ENCODE results near the gene FSTL1. TPM values are rescaled to one million over a fixed set of nuclear protein-coding genes. Genes with fewer than 3 reads are reported as not detected.
A peak's percentile ranks its signal among the peaks of the same experiment; 100 is the strongest.

Gene FSTL1
- total RNA-seq, 1 donor from 2014 or later: 95.3 TPM

DNA sequence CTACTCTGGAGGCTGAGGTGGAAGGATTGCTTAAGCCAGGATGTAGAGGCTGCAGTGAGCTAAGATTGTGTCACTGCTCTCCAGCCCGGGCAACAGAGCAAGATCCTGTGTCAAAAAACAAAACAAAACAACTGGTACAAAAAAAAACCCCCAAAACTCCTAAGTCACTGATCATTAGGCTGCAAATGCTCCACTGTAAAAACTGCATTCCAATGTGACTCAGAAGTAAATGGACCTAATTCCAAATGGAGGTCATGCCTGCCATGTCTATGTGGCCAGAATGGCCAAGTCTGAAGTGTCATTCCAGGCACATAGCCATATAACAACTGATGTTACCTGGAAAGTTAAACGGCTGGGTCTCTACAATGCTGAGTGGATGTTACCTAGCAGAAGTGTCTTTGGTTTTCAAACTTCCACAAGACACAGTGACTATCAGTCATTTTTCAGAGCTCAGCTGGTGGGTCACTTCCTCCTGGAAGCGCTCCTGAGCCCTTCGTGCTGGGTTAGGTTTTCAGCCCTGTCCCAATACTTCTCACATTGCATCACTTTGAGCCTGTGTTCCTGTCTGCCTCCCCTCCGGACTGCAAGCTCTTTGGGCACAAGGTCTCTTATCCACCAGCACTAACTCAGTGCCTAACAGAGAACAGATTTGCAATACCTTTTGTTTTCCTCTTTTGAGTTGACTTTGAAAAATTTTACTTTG lies 10.6 kb downstream of the FSTL1 start:
- DNase-seq (ENCODE audit: low read depth in 2 of 2): no peak

DNA sequence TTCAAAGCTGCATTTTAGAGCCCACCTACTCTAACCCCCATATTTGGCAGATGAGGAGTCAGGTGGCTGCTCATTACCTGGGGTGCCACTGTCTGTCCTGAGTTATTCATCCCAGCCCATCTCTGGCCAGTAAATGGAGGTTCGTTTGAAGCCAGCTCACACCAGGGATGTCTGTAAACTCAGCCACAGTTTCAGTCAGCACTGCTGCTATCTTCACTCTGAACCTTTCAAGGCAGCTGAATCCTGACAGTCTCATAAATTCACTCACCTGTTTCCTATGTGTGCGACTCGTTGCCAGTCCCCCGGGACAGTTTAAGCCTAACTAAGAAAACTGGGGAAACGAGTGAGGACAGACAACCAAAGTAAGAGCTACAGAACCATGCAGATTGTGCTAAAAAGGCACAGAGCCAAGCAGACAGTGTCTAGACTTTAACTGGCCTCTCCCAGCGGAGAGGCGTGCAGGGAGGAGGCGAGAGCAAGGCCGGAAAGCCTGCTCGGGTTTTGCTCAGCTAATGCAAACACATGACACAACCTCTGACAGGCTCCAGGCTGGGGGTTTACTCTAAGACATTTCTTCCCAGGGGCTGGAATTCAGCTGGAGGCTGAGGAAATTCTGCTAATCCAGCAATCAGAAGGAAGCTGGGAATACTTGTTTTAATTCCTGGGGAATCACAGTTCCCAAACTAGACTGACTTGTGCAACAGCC lies 12.0 kb downstream of the FSTL1 start:
- peak in 1 of 2 donors; percentile 94 for DNase-seq (ENCODE audit: low read depth in 2 of 2)

DNA sequence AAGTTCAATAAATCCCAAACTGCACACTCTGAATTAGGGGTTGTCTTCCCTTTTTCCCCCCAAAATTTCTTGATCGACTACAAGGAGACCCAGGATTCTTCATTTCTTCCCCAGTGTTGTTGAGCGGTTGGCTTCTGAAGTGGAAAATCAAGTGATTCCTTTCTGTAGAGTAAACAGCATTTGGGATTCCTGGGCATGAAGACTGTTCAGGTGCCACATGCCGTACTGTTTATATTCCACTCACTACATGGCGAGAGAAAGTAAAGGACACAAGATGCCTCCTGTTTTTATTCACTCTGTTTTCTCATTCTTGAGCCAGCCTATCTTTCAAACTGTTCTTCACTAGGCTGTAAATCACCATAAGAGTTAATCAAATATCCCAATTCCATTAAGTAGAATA lies 12.6 kb downstream of the FSTL1 start:
- DNase-seq (ENCODE audit: low read depth in 2 of 2): no peak

DNA sequence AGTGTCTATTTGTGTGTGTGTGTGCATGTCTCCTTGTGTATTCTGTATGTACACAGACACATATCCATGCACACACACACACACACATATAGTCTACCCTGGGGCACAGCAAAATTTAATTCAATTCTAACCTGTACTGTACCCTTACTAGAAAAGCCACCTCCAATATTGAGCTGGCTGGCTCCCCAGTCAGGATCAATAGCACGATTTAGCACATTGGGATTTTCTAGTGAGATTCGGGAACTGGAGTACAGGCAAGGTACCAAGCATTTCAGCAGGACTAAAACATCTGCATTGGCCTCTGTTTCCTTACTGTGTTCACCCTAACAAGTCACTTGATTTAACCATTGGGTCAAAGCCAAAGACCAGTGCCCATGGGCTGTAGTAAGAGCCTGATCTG lies 13.2 kb downstream of the FSTL1 start:
- DNase-seq (ENCODE audit: low read depth in 2 of 2): no peak

DNA sequence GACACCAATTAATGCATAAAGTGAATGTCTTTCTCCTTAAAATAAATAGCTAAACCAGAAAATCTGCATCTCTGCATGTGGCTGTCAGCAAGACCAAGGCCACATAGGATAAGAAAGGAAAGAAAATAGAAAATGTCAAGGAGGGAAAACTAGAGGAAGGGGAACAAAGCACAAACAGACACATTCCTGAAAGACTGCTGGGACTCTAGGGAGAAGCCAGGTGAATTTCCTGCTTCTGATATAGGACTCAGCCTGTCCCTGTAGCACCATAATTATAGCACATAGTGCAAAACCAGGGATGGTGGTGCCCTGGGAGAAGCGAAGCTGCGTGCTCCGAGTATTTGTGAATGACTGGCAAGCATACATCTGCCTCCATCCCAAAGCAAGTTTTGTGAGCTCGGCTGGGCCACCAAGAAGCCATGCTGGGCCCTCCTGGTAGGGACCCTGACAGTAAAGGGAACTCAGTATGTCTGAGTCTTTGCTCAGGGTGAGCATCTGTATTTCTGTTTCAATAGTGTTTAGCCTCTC lies 14.2 kb downstream of the FSTL1 start:
- DNase-seq (ENCODE audit: low read depth in 2 of 2): no peak

DNA sequence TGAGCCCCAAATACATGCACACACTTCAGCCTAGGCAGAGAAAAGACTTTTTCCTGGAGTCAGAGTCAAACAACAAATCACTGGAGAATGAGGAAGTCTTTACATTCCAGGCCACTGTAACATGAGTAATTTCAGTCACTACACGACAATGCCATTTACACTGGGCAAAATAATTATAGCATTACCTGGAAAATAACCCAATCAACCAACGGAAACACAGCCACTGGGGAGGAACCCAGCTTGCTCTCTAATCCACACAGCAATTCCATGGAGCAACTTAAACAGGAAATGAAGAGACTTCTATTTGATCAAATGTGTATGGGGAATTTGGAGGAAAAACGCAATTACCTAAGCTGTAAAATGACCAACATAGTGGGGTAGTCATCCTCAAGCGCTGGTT lies 15.2 kb downstream of the FSTL1 start:
- DNase-seq (ENCODE audit: low read depth in 2 of 2): peak; percentile 62 to 91

DNA sequence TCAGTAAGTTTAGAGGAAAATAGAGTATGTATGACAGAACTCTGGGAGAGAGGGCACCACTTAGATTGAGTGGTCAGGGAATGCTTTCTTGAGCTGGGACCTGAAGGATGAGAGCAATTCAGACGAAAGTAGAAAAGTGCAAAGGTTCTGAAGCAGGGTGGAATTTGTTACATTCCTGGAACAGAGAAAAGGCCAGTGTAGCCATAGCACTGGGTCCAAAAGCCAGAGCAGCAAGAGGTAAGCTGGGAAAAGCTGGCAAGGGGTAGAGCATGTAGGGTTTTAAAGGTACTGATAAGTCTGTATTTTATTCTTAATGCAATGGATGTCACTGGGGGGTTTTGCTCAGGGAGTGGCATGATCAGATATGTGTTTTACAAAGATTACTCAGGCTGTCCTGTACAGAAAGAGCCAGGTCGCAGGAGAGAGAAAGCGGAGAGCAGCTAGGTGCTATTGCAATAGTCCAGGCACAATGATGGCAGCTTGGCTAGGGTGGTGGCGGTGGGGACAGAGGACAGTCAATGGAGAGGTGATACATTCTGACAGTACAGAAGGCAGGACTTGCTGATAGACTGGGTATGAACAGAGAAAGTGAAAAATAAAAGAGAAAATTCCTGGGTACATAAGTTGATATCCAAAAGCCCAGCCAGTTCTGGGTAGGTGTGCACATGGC lies 17.0 kb downstream of the FSTL1 start:
- DNase-seq (ENCODE audit: low read depth in 2 of 2): no peak

DNA sequence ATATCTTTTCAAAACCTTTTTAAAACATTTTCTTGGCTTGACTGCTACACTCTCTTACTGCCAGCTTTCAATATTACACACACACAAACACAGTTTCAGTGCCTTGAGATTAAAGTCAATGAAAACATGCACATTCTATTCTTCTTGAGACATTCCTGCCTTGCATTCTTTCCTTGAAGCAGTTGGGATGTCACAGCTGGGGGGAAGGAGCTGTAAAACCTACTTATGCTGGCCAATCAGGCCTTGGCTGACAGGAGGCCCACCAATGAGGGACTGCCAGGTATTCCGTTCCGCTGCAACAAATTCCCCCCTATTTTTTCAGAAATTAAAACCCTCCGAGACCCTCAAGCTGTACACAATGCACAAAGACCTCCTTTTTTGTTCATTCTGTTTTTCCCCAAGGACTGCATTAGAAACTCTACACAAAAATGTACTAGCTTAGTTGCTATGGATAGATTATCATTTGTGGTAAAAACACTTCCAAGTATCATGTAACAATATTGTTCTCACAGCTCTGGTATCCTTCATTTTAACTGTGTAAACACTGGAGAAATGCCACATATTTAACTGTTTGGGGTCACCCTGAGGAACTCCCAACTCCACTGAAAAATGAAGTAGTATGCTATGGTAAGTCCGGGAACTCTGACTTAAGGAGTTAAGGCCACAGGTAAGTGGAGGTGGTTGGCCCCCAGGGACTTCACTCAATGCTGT lies 18.5 kb downstream of the FSTL1 start:
- peak in 1 of 2 donors; percentile 25 for DNase-seq (ENCODE audit: low read depth in 2 of 2)

DNA sequence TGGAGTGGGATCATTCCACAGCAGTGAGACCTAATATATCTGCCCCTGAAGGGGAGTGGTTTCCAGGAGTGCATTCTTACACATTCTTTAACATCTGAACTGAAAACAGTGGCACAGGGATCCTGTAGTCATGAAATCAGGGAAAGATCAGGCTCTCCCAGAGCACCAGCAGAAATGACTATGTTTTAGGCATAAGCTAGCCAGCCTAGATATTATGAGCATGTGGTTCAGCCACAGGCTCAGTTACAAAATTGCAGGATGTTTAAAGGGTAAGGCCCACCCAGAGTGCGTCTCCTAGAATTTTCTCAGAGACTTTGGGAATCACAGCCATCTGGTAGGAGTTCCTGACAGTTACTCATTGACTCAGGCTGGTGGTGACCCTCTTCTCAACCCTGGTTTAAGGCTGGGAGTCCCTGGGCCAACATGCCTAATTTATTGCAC lies 20.9 kb downstream of the FSTL1 start:
- DNase-seq (ENCODE audit: low read depth in 2 of 2): no peak

DNA sequence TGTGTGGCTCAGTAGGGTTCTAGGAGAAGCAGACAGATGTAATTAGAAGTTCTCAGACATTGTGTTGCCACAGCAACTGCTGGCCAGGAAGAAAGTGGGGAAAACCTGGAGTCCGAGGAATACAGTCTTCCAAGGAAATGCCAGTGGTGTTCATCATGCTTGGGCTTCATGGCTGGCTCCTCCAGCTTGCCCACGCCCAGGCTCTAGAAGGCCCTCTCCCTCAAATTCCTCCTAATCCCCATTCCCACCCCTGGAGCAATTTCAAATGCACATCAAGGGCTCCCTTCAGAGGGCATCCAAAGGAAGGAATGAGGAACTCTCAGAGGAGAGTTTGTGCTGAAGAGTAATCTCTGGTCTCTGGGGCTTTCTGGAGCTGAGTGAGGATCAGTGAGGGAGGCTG lies 21.9 kb downstream of the FSTL1 start:
- DNase-seq (ENCODE audit: low read depth in 2 of 2): no peak

DNA sequence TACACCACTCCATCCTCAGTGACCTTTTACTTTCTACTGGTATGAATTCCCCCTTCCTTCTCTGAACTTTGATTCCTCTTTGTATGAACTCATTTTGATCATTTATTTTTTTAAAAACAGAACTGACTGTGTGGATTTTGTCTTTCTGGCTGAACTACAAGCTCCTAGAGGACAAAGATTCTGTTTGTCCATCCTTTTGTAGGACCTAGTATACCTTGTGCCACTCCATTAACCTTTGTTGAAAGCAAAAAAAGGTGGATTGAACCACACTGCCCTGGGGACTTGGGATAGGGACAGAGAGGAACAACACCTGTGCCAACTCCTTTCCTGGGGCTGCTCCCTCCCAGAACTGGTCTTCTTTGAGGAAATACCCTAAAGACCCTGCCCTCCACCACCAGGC lies 23.6 kb downstream of the FSTL1 start:
- DNase-seq (ENCODE audit: low read depth in 2 of 2): no peak

DNA sequence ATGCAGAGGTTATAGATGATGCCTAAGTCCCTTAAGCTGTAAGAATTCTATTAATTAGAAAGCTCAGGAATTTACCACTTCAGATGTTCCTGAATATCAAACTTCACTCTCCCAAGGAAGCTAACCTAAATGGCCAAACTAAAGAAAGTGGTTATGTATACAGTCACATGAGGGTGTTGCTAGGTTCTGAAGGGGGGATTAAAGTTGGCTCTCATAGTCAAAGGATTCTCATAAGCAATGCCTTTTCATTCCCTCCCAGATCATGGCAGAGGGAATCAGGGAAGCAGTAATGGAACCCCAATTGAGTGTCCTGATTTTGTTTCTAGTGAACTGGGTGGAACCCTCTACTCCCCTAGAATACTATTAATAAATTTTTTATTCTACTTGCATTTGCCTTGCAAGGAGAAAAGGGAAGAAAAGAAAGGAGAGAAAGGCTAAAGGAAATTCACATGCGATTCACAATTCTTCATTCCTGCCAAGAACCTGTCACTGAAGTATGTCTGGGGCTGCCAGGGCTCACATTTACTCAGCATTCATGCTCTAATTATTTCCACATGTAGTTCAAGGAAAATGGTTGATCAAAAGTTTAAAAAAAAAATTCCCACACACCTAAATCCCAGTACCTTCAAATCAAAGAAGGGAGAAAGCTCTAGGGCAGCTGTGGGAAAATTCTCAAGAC lies 25.1 kb downstream of the FSTL1 start:
- DNase-seq (ENCODE audit: low read depth in 2 of 2): peak in 1 of 2 donors; percentile 44

DNA sequence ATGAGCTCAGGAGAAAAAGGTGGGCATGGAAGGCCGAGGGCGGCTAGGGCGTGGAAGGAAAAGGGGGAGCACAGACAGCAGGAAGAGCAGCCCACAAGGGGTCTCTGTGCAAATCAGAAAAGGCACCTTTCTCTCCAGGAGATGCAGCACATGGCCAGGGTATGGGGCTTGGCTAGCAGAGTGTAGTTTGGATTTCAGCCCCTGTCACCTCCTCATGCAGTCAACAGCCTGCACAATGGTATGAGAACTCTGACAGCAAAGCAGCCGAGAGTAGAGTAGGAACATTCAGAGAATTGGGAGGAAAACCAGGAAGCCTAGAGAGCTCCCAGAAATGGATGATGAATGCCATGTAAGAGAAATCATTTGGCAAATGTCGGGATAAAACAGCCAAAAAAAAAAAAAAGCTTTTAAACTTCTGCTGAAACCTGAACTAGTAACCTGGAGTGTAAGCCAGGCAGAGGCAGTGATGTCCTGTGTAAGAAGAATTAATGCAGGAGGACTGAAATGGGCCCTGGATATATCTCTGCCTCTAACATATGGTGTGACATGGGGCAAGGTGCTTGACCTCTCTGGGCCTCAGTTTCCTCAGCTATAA lies 25.7 kb downstream of the FSTL1 start:
- no peak for DNase-seq (ENCODE audit: low read depth in 2 of 2)

DNA sequence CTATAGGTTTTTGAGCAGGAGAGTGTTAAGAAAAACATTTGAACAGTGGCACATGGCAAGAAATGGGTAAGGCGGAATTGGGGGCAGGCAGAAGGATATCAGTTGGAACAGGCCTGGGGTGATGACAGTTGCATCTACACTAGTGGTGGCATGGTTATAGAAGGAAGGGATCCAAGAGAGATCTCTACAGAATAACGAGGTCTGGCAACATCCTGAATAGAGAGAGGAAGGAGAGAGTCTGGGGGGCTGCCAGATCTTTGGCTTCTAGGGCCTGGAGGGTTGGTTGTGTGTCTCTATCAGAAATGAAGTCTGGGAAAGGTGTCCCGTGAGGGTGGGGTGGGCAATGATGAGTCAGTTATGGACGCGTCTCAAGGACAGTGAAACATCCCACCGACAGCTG lies 26.3 kb downstream of the FSTL1 start:
- DNase-seq (ENCODE audit: low read depth in 2 of 2): no peak

DNA sequence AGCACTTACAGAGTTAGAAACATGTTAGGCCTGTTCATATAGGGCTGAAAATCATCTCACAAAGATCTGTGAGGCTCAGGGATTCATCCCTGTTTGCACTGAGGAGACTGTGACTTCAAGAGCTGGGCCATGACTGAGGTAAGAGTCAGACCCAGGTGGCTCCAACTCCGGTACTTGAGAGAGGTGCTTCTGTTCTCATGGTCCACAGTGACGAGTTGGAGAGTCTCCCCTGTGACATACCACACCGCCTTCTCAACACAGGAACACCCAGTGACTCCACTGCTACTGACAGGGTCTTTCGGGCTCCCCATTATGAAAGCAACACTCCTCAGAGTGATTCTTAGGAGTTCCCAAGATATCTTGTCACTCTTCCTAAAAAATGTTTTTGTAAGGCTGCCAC lies 27.4 kb downstream of the FSTL1 start:
- DNase-seq (ENCODE audit: low read depth in 2 of 2): no peak

DNA sequence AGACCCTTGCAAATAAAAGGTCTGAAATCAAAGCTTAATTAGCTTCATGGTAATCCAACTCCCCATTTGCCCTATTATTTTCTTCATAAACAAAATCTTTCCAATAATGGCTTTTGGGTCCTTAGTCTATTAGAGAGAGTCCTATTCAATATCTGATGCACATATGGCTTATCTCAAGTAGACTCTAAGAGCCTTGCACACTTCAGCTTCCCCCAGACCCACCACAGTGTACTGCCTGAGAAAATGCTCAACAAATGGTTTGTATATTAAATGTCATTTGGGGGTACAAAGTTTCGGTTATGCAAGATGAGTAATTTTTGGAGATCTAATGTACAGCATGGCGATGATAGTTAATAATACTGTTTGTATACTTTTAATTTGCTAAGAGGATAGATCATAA lies 28.9 kb downstream of the FSTL1 start:
- DNase-seq (ENCODE audit: low read depth in 2 of 2): no peak

DNA sequence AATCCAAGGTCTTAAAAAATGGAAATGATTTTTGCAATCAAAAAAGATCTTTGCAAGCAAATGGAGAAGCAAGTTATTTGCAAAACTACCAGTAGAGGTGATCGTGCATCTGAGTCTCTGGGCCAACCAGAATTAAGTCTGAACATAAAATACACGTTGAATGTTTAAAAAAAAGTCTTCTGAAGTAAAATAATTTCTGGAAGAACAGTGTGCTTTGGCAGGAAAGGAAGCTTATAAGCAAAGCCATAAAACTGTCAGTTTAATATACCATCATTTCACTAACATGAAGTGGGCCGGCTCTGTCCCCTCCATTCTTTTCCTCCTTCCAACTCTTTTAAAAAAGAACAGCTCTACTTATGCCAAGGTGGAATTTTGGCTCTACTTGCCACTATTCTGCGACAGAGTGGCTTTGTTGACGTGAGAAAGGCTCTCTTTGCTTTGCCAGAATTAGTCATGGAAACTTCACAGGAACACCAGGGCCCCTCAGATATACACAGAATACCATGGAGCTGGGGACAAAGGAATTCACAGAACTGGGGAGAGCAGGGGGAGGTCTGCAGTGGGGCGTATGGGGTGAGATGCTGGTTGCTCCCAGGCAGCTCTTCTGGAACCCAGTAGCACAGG lies 29.8 kb downstream of the FSTL1 start:
- peak; percentile 59 to 64 for DNase-seq (ENCODE audit: low read depth in 2 of 2)

DNA sequence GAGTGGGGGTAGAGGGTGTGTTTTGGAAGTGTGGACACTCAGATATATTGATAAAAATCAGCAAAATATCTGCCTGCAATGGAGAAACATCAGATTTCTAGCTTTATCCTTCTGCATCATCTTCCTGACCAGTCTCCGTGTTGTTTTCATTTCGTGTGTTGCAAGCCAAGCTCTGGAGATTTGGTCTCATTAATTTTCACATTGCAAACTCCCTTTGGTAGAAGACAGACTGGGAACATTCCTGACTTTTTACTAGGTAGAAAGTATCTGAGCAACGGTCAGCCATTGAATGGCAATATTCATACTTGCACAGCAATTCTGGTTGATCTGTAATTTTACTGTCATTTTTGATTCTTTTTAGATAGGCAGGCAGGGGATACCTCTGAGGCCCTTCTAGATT lies 30.4 kb downstream of the FSTL1 start:
- no peak for DNase-seq (ENCODE audit: low read depth in 2 of 2)

DNA sequence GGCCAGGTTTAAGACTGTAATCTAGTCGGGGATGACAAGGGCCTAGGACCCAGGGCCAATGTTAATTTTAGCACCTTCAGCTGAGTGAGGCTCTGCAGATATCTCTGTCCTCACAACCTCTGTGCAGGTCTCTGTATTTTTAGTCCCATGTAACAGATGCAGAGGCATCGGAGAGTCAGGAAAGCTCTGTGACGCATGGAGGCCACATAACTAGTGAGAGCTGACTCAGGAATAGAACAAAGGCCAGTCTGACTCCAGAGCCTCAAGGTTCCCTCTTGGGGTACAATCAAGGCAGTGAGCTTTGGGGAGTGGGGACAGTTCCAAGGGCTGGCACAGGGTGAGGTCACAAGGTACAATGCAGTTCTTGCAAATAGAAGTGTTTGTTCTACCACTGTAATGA lies 31.0 kb downstream of the FSTL1 start:
- DNase-seq (ENCODE audit: low read depth in 2 of 2): no peak

DNA sequence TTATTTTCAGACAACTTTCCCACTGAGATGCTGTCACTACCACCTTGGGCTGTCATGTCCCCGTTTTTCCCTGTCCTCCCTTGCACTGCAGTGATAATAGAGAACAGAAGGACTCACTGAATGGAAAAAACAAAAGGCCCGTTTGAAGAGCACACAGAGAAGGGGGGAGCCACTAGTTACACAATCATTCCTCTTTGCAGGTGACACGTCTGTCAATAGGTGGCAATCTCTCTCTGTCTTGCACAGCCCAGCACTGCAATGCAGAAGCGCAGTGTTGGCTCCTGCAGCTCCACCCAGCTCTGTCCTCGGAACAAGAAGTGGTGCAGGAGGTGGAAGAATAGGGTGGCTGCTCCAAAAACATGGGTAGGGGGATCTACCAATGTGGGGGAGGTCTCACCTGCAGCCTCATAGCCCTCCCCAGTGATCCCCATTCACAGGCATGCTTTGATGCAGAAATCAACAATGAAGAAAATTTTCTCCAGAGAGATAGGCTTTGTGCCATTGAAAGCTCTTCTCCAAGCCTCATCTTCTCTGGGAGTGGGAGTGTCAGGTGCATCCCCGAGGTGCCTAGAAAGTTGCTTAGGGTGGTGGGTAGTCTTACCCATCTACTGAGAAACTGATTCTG lies 31.8 kb downstream of the FSTL1 start:
- DNase-seq (ENCODE audit: low read depth in 2 of 2): peak; percentile 76 to 79

All from dermis microvascular lymphatic vessel endothelial cell (primary cell).